Measurements from ENCODE around the gene BEAN1.

DNA sequence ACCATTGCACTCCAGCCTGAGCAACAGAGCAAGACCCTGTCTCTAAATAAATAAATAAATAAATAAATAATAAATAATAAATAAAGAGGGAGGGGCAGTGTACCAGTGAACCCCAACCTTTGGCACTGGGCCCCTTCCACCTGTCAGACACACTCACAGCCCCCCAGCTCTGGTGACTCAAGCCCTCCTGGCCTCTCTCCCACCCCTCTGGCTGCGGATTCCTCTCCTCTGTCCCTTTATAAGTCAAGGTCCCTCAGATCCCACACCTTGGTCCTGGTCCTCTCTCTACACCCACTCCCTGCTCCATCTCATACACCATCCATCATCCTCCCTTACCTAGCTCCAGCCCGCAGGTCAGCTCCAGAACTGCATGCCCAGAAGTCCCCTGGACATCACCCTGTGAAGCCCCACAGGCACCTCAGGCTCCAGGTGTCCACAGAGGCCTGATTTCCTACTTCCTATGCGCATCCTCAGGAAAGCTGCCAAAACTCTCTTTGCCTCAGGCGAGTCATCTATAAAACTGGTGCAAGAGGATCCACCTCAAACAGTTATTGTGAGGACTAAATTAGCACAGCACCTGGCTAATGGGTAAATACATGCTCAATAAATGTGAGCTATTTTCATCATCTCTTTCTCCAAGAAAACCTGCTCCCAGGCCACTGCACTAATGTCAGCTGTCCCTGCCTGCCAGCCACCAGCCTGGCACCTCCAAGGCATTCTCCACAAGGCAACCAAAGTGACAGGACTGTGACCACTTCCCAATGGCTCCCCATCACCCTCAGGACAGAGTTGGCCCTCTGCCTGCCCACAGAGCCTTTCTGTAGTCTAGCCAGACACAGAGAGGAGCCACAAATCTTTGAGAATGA, 46.8 kb downstream of the BEAN1 start:
- TF ChIP-seq, protein P1, sequence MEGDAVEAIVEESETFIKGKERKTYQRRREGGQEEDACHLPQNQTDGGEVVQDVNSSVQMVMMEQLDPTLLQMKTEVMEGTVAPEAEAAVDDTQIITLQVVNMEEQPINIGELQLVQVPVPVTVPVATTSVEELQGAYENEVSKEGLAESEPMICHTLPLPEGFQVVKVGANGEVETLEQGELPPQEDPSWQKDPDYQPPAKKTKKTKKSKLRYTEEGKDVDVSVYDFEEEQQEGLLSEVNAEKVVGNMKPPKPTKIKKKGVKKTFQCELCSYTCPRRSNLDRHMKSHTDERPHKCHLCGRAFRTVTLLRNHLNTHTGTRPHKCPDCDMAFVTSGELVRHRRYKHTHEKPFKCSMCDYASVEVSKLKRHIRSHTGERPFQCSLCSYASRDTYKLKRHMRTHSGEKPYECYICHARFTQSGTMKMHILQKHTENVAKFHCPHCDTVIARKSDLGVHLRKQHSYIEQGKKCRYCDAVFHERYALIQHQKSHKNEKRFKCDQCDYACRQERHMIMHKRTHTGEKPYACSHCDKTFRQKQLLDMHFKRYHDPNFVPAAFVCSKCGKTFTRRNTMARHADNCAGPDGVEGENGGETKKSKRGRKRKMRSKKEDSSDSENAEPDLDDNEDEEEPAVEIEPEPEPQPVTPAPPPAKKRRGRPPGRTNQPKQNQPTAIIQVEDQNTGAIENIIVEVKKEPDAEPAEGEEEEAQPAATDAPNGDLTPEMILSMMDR (IDR thresholded peaks at IDR 0.05; ENCODE audit: low read depth, low read length, poor library complexity, severe bottlenecking), result no peak
- TF ChIP-seq EZH2phosphoT487 (IDR thresholded peaks at IDR 0.05; ENCODE audit: borderline replicate concordance, low read length), result no peak

All from DOHH2 (cell line).